ENCODE data around the gene PHKG1.
A peak's percentile ranks its signal among the peaks of the same experiment; 100 is the strongest.
"Not testable (repeated sequence)": the region's sequence is repeated elsewhere in the genome, so short reads cannot be mapped to it uniquely, and the experiment has no call there.

Gene PHKG1

GRCh38 chr7:56081626-56082340 is 11.0 kb downstream of the PHKG1 start:
- no peak for DNase-seq

- not testable (repeated sequence) for DNase-seq
Observed at GRCh38 chr7:56080726-56081435, 11.9 kb downstream of the PHKG1 start.

GRCh38 chr7:56079450-56080185 is 13.1 kb downstream of the PHKG1 start:
- no peak for DNase-seq

- no peak for DNase-seq
Observed at GRCh38 chr7:56078196-56078595, 14.6 kb downstream of the PHKG1 start.

GRCh38 chr7:56077681-56078080 is 15.1 kb downstream of the PHKG1 start:
- DNase-seq = no peak

GRCh38 chr7:56074371-56074791 is 18.4 kb downstream of the PHKG1 start:
- DNase-seq = peak; percentile 51

GRCh38 chr7:56066376-56066775 is 26.4 kb downstream of the PHKG1 start:
- not testable (repeated sequence) for DNase-seq

- peak; percentile 88 for DNase-seq
Observed at GRCh38 chr7:56063882-56064625, 28.7 kb downstream of the PHKG1 start, which contains the start of gene SUMF2. Gene SUMF2 (plus strand): TSS chr7:56064286. CDS start chr7:56064312, 26 bp downstream.

GRCh38 chr7:56063500-56063881 is 29.3 kb downstream of the PHKG1 start:
- DNase-seq = no peak

- DNase-seq = no peak
Observed at GRCh38 chr7:56062382-56062781, 30.4 kb downstream of the PHKG1 start.

- no peak for DNase-seq
Observed at GRCh38 chr7:56053993-56054392, 38.8 kb downstream of the PHKG1 start.

- no peak for DNase-seq
Observed at GRCh38 chr7:56053379-56053778, 39.4 kb downstream of the PHKG1 start.

GRCh38 chr7:56051339-56052191 is 41.2 kb downstream of the PHKG1 start, which contains the start of the genes CCT6A and PSPH:
Gene CCT6A (plus strand): TSS chr7:56051765. CDS start chr7:56051849, 84 bp downstream.
Gene PSPH (minus strand): TSS chr7:56051444. CDS start chr7:56021212, 30,232 bp downstream.
- peak; percentile 87 for DNase-seq

GRCh38 chr7:56051053-56051338 is 41.8 kb downstream of the PHKG1 start:
- no peak for DNase-seq

GRCh38 chr7:56048763-56049162 is 44.0 kb downstream of the PHKG1 start:
- DNase-seq = not testable (repeated sequence)

- no peak for DNase-seq
Observed at GRCh38 chr7:56048245-56048644, 44.5 kb downstream of the PHKG1 start.

GRCh38 chr7:56047446-56048116 is 45.2 kb downstream of the PHKG1 start:
- not testable (repeated sequence) for DNase-seq

GRCh38 chr7:56046721-56047445 is 45.9 kb downstream of the PHKG1 start:
- DNase-seq = no peak

GRCh38 chr7:56045758-56046157 is 47.0 kb downstream of the PHKG1 start:
- not testable (repeated sequence) for DNase-seq

- DNase-seq = no peak
Observed at GRCh38 chr7:56040730-56041129, 52.0 kb downstream of the PHKG1 start.

All from effector CD4-positive, alpha-beta T cell (primary cell).